Germinal center (tissue), 1 donor: ENCODE results near the gene TSC22D3.
A peak's percentile ranks its signal among the peaks of the same experiment; 100 is the strongest.
"Not testable (repeated sequence)": the region's sequence is repeated elsewhere in the genome, so short reads cannot be mapped to it uniquely, and the experiment has no call there.

Experiments used
- DNase-seq: peaks from one replicate; pipeline ENCODE4 v3.0.0; 2012; ENCODE audit warnings: mixed read lengths, low spot score

TSC22D3 gene

GRCh38 chrX:107775734-107776511, at the start of gene TSC22D3:
Gene TSC22D3 (minus strand): TSS chrX:107775787. CDS start chrX:107775419, 368 bp downstream.
- DNase-seq, result peak; percentile 49

GRCh38 chrX:107823456-107823855, 47.9 kb upstream of the TSC22D3 start:
- no peak for DNase-seq

- no peak for DNase-seq
Observed at GRCh38 chrX:107823042-107823441, 47.5 kb upstream of the TSC22D3 start.

- no peak for DNase-seq
Observed at GRCh38 chrX:107818900-107819521, 43.4 kb upstream of the TSC22D3 start.

GRCh38 chrX:107810053-107810452, 34.5 kb upstream of the TSC22D3 start:
- not testable (repeated sequence) for DNase-seq

GRCh38 chrX:107805179-107805578, 29.6 kb upstream of the TSC22D3 start:
- no peak for DNase-seq

- no peak for DNase-seq
Observed at GRCh38 chrX:107804427-107804826, 28.8 kb upstream of the TSC22D3 start.

GRCh38 chrX:107787827-107788226, 12.2 kb upstream of the TSC22D3 start:
- no peak for DNase-seq

- no peak for DNase-seq
Observed at GRCh38 chrX:107780525-107780924, 4.9 kb upstream of the TSC22D3 start.

GRCh38 chrX:107777536-107777832, 1.9 kb upstream of the TSC22D3 start, which contains the start of gene NCBP2L:
Gene NCBP2L (plus strand): TSS chrX:107777733. CDS start chrX:107794221, 16,488 bp downstream.
- no peak for DNase-seq

- peak; percentile 55 for DNase-seq
Observed at GRCh38 chrX:107776649-107777535, 1.3 kb upstream of the TSC22D3 start.

- no peak for DNase-seq
Observed at GRCh38 chrX:107775000-107775733, 420 bp downstream of the TSC22D3 start.

- no peak for DNase-seq
Observed at GRCh38 chrX:107773906-107774435, 1.6 kb downstream of the TSC22D3 start.

GRCh38 chrX:107773206-107773605, 2.4 kb downstream of the TSC22D3 start:
- no peak for DNase-seq

GRCh38 chrX:107769581-107770317, 5.8 kb downstream of the TSC22D3 start:
- DNase-seq, result no peak

GRCh38 chrX:107768051-107768450, 7.5 kb downstream of the TSC22D3 start:
- DNase-seq, result no peak

GRCh38 chrX:107766470-107767150, 9.0 kb downstream of the TSC22D3 start:
- DNase-seq, result no peak

- no peak for DNase-seq
Observed at GRCh38 chrX:107764845-107765608, 10.6 kb downstream of the TSC22D3 start.

GRCh38 chrX:107763647-107764046, 11.9 kb downstream of the TSC22D3 start:
- DNase-seq, result no peak
